Lung microvascular endothelial cell (primary cell): ENCODE results near the gene EPHA4. TPM values are rescaled to one million over a fixed set of nuclear protein-coding genes. Genes with fewer than 3 reads are reported as not detected.

Source experiments
- DNase-seq, 2 donors: peaks; one replicate each; pipeline versions ENCODE4 v3.0.0 to v3.0.0-alpha.2; 2010; ENCODE audit warnings: low read depth in 2 of 2
- total RNA-seq: library from RNA; depleted of rRNA; stranded (reverse); fragments of >200 nt; gene quantifications from 2 replicates; pipeline ENCODE4 v1.2.1, GENCODE V29; 2014

Gene EPHA4
- total RNA-seq, 1 donor from 2014 or later, result 0.60 TPM

DNA sequence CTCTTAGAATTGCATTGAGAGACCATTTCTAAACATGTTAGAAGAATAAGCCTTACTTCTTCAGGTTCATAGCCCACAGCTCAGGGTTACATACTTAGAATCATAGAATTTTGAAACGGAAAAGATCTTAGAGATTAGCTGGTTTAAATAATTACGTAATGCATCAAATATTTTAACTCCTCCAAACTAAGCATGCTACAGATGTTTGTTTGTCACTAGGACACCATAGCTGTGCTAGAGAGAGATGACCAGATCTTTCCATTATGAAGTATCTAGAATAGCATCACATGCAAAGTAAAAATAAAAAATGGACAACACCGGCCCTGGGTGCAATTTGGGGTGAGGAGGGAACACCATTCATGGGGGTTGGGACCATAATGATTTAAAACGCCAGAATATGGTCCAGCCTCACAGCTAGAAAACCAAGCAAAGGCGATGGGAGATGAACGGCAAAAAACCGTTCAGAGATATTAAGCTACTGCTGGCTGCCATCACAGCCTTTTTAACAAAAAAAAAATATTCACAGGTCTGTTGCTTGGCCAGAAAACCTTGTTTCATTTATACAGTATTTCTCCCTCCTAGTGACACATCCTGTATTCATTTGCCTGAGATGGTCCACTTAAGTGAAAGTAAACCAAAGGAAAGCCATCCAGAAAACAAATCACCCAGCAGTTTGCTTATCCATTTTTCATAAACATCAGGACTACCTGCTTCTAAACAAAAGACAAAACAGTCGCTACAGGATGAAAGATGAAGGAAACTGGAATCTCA, 94.2 kb downstream of the EPHA4 start:
- no peak for DNase-seq

DNA sequence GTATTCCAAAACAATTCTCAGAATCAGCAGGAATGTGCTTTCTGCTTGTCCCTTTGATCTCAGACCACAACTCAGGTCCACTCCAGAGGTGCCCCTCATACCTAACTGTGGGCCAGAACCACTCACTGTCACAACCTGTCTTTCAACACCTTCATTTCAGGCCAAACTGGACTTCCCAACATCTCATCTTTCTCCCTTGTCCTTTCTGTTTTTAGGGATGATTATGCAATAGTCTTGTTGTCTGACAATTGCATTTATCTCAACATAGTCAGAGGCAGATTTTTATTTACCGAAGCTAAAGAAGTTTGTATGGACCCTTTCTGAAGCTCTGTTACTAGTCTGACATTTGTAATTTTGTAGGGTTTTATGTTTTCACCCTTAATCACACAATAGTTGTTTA, 95.9 kb downstream of the EPHA4 start:
- DNase-seq, result no peak

DNA sequence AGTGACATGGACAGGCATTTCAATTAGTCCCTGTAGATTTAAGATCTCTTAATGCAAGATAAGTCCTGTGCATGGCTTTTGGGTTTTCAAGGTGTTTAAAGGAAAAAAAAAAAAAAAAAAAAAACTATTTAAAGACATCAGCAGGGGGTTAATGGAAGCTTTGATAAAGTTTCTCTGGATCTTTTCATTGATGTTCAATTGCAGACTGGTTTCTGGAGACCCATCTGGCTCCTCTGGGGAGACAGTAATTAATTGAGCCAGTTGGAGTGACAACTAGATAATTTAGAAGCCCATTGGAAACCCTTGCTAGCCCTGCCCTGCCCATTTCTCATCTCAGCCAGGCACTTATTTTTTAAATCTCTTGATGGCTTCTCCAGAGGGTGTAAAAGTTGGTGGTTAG, 98.7 kb downstream of the EPHA4 start:
- no peak for DNase-seq

DNA sequence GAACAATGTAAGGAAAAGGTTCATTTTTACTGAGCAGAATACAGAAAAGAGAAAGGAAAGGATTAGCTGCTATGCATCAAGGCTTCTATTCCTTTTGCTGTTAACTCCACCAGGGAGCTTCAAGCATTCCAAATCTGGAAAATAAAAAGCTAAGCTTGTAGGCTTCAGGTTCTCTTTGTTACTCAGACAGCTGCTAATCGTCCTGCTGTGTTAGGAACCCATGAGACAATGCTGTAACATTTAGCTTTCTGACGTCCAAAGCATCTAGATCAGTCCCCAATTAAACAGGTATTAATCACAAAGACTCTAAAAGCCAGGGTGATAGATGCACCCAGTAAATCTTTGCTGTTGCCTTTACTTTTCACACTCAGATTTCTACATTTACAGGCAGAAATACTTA, 103.8 kb downstream of the EPHA4 start:
- DNase-seq, result no peak

DNA sequence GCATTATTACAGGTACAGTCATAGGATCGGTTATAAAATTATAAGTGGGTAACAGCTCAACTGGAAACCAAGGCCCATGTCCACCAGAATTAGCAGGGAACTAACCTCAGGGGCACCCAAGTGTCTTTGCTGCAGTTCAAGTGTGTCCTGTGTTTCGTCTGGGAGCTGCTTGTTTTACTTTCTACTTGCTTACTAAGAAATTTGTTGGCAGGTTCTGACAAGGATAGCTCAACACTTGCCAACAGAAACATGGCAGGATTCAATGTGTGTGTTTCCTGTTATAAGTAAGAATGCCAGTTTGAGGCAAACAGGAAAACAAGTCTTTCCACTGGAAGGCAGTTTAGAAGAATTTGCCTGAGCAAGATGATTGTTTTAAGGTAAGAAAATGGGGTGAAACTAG, 104.5 kb downstream of the EPHA4 start:
- DNase-seq, result peak; percentile 31 to 77

DNA sequence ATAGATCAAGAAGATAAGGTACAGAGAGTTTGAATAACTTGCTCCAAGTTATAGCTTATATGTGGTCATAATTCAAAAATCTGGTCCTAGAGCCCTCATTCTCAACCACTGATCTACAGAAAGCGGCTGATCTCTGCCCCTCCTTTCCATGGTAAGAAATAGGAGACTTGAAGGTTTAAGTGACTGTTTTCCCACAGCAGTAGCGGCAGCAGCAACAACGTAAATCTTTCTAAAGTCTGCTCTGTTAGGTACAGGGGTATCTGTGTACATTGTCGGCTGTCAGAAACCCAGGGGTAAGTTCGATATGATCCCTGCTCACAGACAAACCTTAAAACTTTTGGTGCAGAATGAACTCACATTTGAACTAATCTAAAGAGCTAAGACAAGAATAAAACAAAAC, 105.4 kb downstream of the EPHA4 start:
- DNase-seq, result no peak

DNA sequence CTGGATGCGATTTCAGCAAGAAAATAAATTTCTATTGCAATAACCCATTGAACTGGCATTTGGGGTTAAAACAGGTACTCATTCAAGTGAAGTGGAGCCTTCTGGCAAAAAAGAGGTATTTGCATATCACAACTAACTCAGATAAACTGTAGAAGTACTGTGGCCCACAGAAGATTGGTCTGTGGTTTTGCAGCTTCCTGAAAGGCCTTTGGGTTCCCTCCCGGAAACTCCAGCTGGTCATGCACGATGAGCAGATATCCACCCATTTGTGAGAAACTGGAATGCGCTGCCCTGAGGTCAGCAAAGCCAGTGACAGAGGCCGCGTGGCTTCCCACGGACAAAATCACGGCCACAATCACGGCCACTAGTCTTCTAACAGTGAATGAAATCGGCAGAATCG, 106.3 kb downstream of the EPHA4 start:
- peak in 1 of 2 donors; percentile 44 for DNase-seq

DNA sequence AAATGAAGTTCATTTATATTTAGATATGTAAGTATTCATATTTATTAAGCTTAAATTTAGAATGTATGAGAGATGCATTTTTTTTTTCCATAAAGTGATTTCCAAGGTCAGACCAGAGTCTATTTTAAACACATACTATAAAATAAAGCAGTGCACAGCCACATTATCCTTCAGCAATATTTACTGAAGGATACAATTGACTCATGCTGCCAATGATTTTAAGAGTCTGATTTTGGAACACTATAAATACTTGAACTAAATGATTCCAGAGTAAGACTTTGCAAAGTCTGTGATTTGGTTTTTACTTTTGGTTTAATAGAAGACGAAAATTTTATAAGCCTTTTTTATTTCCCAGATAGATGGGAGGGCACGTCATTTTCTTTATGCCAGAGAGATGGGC, 107.1 kb downstream of the EPHA4 start:
- no peak for DNase-seq

DNA sequence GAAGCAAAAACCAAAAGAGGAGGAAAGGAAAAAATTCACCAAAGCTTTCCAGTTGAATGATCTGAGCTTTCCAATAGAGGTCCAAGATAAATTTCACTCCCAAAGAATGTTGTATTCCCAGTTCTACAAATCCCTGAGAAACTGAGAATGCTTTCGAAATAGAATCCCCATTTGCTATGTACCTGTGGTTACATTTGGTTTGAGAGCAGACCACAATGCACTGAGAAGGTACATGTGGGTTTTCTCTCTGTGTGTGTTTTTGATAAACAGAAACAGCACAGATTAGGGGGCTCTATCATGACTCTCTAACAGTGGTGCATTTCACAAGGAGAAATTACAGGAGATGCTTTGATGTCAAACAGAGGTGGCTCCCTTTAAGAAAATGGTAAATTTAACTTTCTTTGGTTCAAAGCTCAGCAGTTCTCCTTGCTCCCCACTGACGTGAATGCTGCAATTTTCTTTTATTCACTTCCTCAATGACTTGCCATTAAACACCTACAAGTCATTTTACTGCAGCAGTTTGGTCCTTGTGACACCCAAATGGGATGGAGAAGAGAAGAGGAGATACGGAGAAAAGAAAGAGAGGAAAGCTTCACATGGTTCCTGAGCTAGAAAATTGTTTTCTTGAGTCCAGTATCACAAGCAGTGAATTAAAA, 108.7 kb downstream of the EPHA4 start:
- no peak for DNase-seq

DNA sequence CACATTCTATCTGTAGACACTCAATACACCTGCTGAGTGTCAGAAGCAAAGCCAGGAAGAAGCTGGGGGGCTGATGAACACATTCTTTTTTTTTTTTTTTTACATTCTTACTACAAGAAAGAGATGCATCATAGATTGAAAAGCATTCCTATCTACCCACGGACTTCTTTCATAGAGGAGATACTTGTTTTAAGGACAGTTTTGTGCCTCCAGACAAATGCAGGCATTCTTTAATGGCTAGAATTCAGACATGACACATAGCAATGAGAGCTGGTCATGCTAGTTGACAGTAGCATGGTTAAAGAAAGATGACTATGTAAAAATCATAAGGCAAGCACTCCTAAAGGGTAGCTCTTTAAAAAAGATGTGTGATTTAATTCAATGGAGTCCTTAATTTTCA, 110.2 kb downstream of the EPHA4 start:
- DNase-seq, result no peak

DNA sequence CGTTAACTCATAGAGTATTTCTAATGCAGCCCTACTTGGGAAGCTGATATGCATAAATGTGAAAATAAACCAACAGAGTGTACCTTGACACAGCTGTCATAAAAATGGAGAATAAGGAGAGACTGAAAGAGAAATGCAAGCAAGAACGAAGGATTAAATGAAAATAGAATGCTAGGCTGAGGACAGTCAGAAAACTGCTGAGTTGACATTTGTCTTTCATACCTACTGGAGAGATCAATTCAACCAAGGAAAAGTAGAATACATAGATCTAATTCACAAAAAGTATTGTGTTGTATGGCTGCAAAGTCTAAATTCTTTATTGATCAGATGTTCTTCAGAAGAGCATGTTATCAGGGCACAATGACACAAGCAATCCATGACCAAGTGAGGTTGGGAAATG, 112.0 kb downstream of the EPHA4 start:
- DNase-seq, result no peak

DNA sequence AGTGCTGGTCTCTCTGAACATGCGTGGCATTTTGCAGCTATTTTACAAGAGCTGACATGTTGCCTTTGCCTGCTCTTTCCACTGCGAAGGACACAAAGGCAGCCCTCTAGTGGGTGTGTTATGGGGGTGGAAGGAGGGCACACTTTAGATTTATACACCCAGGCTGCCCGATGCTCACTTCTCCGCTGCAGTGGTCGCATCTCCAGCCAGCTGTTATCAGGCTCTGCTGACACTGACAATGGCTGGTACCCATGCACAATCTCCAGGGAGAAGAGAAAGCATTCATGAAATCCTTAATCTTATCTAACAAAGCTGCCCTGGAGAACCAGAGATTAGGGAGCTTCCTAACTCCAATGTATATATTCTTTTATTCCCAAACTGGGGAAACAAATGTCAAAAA, 113.5 kb downstream of the EPHA4 start:
- no peak for DNase-seq

DNA sequence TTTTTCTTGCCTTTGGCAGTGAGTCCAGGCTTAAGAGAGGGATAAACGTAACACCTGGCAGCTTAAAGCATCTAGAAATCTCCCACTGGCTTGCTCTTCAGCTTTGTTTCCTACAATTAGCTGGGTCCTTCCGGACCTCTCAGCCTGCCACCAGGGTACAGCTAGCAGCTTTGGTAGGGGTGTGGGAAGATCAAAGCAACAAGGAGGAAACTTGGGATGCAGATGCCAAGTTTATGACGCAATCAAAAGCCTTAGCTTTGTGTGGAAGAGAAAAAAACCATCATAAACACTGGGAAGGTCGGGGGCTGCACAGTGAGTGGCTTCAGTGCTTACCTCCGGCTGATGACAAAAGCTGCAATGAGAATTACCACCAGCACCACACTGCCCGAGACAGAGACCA, 116.9 kb downstream of the EPHA4 start:
- DNase-seq, result peak in 1 of 2 donors; percentile 72

DNA sequence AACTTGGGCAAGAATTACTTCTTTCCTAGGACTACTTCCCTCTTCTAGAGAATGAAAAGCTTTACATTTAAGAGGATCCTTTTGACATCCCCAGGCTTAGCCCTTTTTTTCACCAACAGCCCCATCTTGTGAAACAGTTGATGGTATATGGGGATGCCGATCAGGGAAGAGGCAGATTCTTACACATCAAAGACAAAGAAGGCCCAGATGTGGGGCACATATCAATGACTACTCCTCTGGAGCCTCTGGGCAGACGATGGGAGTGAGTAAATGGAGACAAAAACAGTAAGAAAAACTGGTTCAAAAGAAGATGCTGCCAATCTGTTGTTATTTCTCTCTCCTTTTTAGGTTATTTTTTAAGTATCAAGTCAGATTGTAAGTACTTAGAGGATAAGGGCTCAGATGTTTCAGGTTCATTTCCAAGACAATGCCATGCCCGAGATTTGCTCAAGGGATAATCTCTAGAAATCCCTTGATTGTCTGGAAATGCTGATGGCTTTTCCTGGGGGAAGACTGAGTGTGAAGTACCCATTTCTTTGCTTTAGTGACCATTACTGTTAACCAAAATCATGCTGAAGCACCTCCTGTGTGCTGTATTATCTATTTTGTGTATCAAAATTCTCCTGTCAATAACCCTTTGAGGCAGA, 117.5 kb downstream of the EPHA4 start:
- DNase-seq, result no peak

DNA sequence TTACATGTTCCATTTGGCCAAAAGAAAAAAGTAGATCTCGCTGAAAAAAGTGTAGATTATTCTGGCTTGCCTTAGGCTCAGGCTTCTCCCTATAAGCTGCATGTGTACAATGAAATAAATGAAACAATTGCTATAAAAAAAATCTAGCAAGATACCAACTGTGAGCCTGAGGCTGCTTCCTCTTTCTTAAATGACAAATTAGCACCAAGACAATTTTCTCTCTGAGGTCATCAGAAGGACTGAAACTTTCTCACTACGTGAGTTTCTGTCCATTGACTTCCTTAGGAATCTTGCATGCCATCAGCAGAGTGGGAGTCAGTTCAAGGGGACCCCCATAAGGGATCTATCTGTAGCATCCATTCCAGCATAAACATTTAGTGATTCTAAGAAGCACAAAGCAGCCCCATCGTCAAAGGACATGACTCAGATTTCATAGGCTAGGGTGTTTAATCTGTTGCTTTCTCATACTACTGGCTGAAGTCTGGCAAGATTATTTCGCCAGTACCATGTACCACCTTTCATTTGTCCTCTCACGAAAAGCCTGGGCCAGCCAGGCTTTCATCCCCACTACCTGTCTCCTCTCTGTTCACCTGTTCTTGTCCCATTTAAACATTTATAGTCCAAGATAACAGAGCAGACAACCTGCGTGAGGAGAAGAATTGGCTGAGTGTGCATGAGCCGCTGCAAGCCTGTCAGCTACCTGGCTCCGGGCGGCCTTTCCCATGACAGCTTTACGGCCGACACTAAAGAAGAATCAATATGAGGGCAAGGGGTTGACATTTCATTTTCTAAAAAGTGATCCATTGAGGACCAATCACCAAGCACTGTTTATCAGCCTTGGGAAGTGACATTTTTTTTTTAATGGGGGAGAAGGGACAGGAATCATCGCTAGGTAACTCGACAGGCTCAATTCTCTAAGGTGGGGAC, 120.0 kb downstream of the EPHA4 start:
- no peak for DNase-seq

DNA sequence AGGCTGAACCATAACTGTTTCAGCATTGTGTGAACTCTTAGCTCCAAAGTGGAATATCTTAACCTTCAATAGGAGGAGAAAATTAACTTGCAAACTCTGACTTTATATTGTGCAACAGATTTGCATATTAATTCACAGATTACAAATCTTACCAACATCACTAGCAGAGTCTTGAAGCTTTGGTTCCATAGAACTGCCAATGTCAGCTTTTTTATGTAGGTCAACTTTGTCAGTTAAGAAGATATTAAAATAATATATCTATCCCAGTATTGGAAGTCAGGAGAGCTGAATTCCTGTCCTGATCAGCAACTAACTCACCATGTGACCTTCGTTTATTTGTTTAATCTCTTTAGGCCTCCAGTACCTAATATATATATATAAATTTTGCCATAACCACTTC, 121.8 kb downstream of the EPHA4 start:
- no peak for DNase-seq

DNA sequence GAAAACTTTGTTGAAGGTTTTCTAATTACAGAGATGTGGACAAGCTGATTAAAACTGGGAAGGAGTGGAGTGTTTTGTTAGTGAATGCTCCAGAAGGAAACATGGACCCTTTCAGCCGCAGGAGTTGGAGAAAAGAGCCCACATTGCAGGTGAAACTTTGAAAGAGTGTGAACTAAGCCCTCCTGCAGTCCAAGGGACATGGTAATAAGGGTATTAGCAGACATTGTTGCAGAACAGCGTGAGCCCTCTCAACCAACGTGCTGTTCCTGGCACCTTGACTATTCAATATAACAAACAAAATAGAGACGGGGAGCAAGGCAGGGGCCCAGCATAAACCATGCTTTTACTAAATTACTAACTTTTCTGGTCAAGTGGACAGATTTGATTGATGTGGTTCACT, 122.7 kb downstream of the EPHA4 start:
- DNase-seq, result no peak

DNA sequence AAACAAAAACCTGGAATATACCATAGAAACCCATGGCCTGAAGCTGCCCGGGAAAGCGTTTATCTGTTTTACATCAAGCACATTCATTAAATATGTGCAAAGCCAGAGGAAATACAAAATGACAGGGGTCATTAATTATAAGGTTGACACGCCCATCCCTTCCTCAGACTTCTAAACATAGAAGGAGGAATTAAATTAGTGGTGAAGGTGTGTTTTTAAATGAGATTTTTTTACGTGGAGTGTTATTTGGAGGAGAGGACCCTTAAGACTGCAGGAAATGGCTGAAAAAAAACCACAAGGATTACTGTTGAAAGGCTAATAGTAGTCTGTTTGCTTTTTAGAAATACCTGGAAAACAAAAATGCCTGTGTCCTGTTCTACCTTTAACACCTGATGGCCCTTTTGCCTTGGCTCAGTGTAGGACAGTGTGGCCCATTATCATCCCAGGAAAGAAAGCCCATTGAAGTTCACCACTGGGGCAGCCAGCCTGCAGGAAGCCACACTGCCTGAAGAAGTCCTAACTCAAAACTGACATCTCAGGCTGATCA, 123.2 kb downstream of the EPHA4 start:
- DNase-seq, result peak in 1 of 2 donors; percentile 45

DNA sequence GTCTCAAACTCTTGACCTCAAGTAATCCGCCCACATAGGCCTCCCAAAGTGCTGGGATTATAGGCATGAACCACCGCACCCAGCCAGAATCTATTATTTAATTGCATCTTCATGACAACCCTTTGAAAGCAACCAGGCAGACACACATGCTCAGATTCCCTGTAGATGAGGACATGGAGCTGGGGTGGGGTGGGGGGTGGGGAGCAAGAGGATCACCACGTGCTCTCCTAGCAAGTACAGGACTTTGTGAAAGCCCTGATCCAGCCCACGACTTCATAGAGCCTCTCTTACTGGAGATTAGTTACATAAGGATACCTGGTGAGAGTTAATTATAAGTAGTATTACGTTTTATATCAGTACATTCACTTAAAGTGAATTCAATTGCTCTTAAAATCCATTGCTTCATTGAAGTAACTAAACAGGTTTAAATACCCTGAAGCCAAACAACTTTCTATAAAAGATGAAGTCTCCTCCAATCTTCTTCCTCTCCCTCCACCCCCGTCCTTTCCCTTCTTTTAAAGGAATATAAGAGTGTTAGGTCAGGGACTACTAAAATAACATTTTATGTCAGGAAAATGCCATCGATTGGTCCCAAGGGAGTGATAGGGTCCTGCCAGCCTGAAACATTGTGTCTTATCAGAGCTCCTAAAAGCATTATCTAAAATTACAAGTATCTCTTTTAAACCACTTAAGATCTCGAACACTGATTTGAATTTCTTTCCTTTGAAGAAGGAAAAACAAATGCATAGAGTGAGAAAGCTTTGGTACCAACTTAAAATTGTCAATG, 123.9 kb downstream of the EPHA4 start:
- DNase-seq, result no peak

DNA sequence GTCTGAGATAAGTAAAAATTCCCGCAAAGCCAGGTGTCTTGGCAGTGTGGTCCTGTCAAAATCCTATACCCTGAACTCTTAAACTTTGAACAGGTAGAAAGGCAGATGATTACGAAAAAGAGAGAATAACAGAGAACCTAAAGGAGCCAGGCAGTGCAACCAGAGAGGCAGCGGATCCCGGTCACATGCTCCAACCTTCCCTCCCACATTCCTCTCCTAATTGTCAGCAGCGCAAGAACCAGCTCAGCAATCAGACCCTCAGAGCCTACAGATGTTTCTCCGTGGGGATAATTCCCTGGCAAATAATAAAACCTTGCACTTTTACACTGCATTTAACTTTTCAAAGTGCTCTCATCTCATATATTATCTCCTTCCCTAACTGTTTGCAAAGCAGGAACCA, 124.8 kb downstream of the EPHA4 start:
- DNase-seq, result no peak

DNA sequence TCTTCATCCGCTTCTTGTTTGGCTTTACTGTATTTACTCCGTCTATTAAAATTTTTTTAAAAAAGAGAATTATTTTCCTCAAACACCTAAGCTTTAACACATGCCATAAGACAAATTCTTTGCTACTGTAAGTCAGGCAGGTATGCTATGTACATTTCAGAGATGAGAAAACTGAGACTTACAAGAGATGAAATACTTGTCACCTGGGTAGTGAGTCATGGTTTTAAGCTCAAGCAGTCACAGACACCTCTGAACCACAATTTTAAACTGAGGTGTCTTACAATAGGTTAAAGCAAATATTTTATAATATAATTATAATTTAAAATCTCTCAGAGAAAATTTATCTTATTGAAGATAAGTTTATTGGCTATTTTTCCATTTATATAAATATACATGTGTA, 126.0 kb downstream of the EPHA4 start:
- DNase-seq, result no peak
